Hepatocyte (in vitro differentiated cells): ENCODE data around the gene PERP. TPM values are rescaled to one million over a fixed set of nuclear protein-coding genes. Genes with fewer than 3 reads are reported as not detected.

ENCODE experiments used
- DNase-seq: peaks from one replicate; pipeline ENCODE4 v3.0.0-alpha.2; 2016; ENCODE audit warnings: low spot score
- H2AFZ ChIP-seq: fragments of 200-600 bp; sonication (generic); 2 replicates; pipeline ENCODE4 v1.6.0; 2016; ENCODE audit warnings: antibody characterized with exemption, mild to moderate bottlenecking
- H3K27ac ChIP-seq: fragments of 200-600 bp; sonication (generic); 2 replicates; pipeline ENCODE4 v1.5.1; 2016; ENCODE audit warnings: mild to moderate bottlenecking
- H3K27me3 ChIP-seq: fragments of 200-600 bp; sonication (generic); 2 replicates; pipeline ENCODE4 v1.6.1; 2016
- H3K36me3 ChIP-seq: fragments of 200-600 bp; sonication (generic); replicated peaks from 2 replicates; pipeline ENCODE4 v1.5.1; 2016; ENCODE audit warnings: low read depth; ENCODE audit not compliant: insufficient read depth
- H3K4me1 ChIP-seq: fragments of 200-600 bp; sonication (generic); 2 replicates; pipeline ENCODE4 v1.5.1; 2016; ENCODE audit warnings: mild to moderate bottlenecking, moderate library complexity; ENCODE audit not compliant: insufficient read depth
- H3K4me2 ChIP-seq: fragments of 200-600 bp; sonication (generic); 2 replicates; pipeline ENCODE4 v1.6.0; 2016
- H3K4me3 ChIP-seq: fragments of 200-600 bp; sonication (generic); 2 replicates; pipeline ENCODE4 v1.5.1; 2016; ENCODE audit warnings: mild to moderate bottlenecking
- H3K79me2 ChIP-seq: fragments of 200-600 bp; sonication (generic); 2 replicates; pipeline ENCODE4 v1.6.0; 2017; ENCODE audit warnings: mild to moderate bottlenecking
- H3K9me2 ChIP-seq: fragments of 200-600 bp; sonication (generic); replicated peaks from 2 replicates; pipeline ENCODE4 v1.6.0; 2017; ENCODE audit warnings: mild to moderate bottlenecking; ENCODE audit not compliant: insufficient read depth
- H3K9me3 ChIP-seq: fragments of 200-600 bp; sonication (generic); 2 replicates; pipeline ENCODE4 v1.5.1; 2016; ENCODE audit warnings: low read depth, mild to moderate bottlenecking
- H4K20me1 ChIP-seq: fragments of 200-600 bp; sonication (generic); 2 replicates; pipeline ENCODE4 v1.6.0; 2016; ENCODE audit warnings: mild to moderate bottlenecking; ENCODE audit not compliant: insufficient read depth, poor library complexity, severe bottlenecking
- CTCF ChIP-seq: fragments of 200-600 bp; sonication (generic); IDR thresholded peaks from 2 replicates; pipeline ENCODE4 v1.5.1; 2016; ENCODE audit warnings: antibody characterized with exemption, mild to moderate bottlenecking; ENCODE audit not compliant: poor library complexity
- EZH2 ChIP-seq: fragments of 200-600 bp; sonication (generic); IDR thresholded peaks from 2 replicates; pipeline ENCODE4 v1.6.1; 2016; ENCODE audit warnings: antibody characterized with exemption, mild to moderate bottlenecking, borderline replicate concordance
- EZH2phosphoT487 ChIP-seq: fragments of 200-600 bp; sonication (generic); IDR thresholded peaks from one replicate; pipeline ENCODE4 v1.6.1; 2018; ENCODE audit warnings: antibody characterized with exemption, mild to moderate bottlenecking, low read depth, moderate library complexity; ENCODE audit not compliant: unreplicated experiment, severe bottlenecking
- WGBS: methylation state at CpG from one replicate; pipeline ENCODE4 v1.1.6; 2016; ENCODE audit warnings: low lambda C conversion rate; ENCODE audit errors: missing lambda C conversion rate; 5-methylcytosine and 5-hydroxymethylcytosine counted together
- polyA plus RNA-seq: library from polyadenylated mRNA; unstranded; fragments of >200 nt; fragmentation: Nextera tagmentation; extraction: Ambion mirVana; gene quantifications from 2 replicates; pipeline ENCODE4 v1.2.1, GENCODE V29; 2016
- total RNA-seq: library from RNA; depleted of rRNA; stranded (reverse); fragments of >200 nt; gene quantifications from 2 replicates; pipeline ENCODE4 v1.2.3, GENCODE V29; 2014

Gene PERP
- total RNA-seq (81.8 and 85.2 TPM in 2 replicates), polyA plus RNA-seq (90.2 and 104 TPM in 2 replicates)

- Histone ChIP-seq H3K79me2 (peaks cover 33% of the 10 kb centered on the region), H2AFZ (peak within 1 kb of the TSS; percentile 91), H3K9me2 (no peaks in the 10 kb centered on the region), H3K9me3 (no peaks in the 10 kb centered on the region), H3K4me1 (peaks cover 14% of the 10 kb centered on the region), H3K36me3 (no peaks in the 10 kb centered on the region), H3K27ac (peak within 1 kb of the TSS; percentile 98), H4K20me1 (no peaks in the 10 kb centered on the region), H3K27me3 (no peaks in the 10 kb centered on the region), H3K4me3 (peak within 1 kb of the TSS; percentile 88), H3K4me2 (peak within 1 kb of the TSS; percentile 94)
- DNase-seq = peak; percentile 93
- WGBS = under 1% methylated on average over 66 of the region's 83 CpGs
- TF ChIP-seq EZH2phosphoT487 (no peak), EZH2 (peak; percentile 4)
Observed at GRCh38 chr6:138107078-138107751, at the start of gene PERP. TSS of gene PERP (minus strand) at chr6:138107419. CDS start at chr6:138107340, 79 bp downstream.

- 77% methylated on average over 1 of the region's 1 CpG for WGBS
- Histone ChIP-seq H3K4me2 (no peak overlapping the region), H2AFZ (no peak overlapping the region), H3K27me3 (peaks cover 29% of the 10 kb centered on the region), H3K4me1 (no peaks in the 10 kb centered on the region), H3K27ac (no peak overlapping the region), H4K20me1 (no peaks in the 10 kb centered on the region), H3K9me3 (no peaks in the 10 kb centered on the region), H3K79me2 (no peaks in the 10 kb centered on the region), H3K36me3 (no peaks in the 10 kb centered on the region), H3K9me2 (no peaks in the 10 kb centered on the region), H3K4me3 (no peak overlapping the region)
- DNase-seq = no peak
- no peak for TF ChIP-seq EZH2
- no peak for TF ChIP-seq CTCF
- no peak for TF ChIP-seq EZH2phosphoT487
Observed at GRCh38 chr6:138155443-138155842, 48.2 kb upstream of the PERP start.

- no peak overlapping the region for H3K27ac ChIP-seq
- no peak overlapping the region for H2AFZ ChIP-seq
- H3K9me3 ChIP-seq = no peaks in the 10 kb centered on the region
- no peak overlapping the region for H3K4me2 ChIP-seq
- no peak for TF ChIP-seq CTCF
- no peak for TF ChIP-seq EZH2
- TF ChIP-seq EZH2phosphoT487 = no peak
- no peak for DNase-seq
- H3K4me3 ChIP-seq = no peak overlapping the region
- H3K36me3 ChIP-seq = no peaks in the 10 kb centered on the region
- H3K79me2 ChIP-seq = no peaks in the 10 kb centered on the region
- H3K4me1 ChIP-seq = no peaks in the 10 kb centered on the region
- no peaks in the 10 kb centered on the region for H4K20me1 ChIP-seq
- no peaks in the 10 kb centered on the region for H3K9me2 ChIP-seq
- 86% methylated on average over 5 of the region's 5 CpGs for WGBS
- H3K27me3 ChIP-seq = no peaks in the 10 kb centered on the region
Observed at GRCh38 chr6:138146544-138146943, 39.3 kb upstream of the PERP start.

GRCh38 chr6:138145402-138145801, 38.2 kb upstream of the PERP start:
- Histone ChIP-seq H3K4me1 (no peaks in the 10 kb centered on the region), H3K4me2 (no peak overlapping the region), H3K4me3 (no peak overlapping the region), H3K36me3 (no peaks in the 10 kb centered on the region), H3K27ac (no peak overlapping the region), H3K9me2 (no peaks in the 10 kb centered on the region), H3K27me3 (no peaks in the 10 kb centered on the region), H3K9me3 (no peaks in the 10 kb centered on the region), H2AFZ (no peak overlapping the region), H4K20me1 (no peaks in the 10 kb centered on the region), H3K79me2 (no peaks in the 10 kb centered on the region)
- no peak for DNase-seq
- 92% methylated on average over 3 of the region's 3 CpGs for WGBS
- no peak for TF ChIP-seq EZH2phosphoT487
- TF ChIP-seq CTCF = no peak
- no peak for TF ChIP-seq EZH2
